H9 (cell line): ENCODE measurements around the gene FAR1. TPM values are rescaled to one million over a fixed set of nuclear protein-coding genes. Genes with fewer than 3 reads are reported as not detected.

Source experiments
- DNase-seq: peaks from one replicate; pipeline ENCODE4 v3.0.0-alpha.2; 2017
- H2AFZ ChIP-seq: one replicate; pipeline ENCODE4 v1.6.1; 2013; ENCODE audit warnings: mild to moderate bottlenecking, low read length, control low read depth, moderate library complexity
- H2AK5ac ChIP-seq: 2 replicates; pipeline ENCODE4 v1.6.1; 2013; ENCODE audit warnings: low read length, control low read depth, mixed read lengths; ENCODE audit not compliant: insufficient read length
- H2BK120ac ChIP-seq: one replicate; pipeline ENCODE4 v1.6.1; 2013; ENCODE audit warnings: low read depth, mild to moderate bottlenecking, low read length, control low read depth, inconsistent platforms; ENCODE audit not compliant: poor library complexity, severe bottlenecking
- H2BK12ac ChIP-seq: 2 replicates; pipeline ENCODE4 v1.6.1; 2013; ENCODE audit warnings: low read length, control low read depth, mixed read lengths, low read depth; ENCODE audit not compliant: insufficient read length
- H2BK15ac ChIP-seq: 2 replicates; pipeline ENCODE4 v1.6.1; 2013; ENCODE audit warnings: low read depth, low read length, control low read depth
- H2BK20ac ChIP-seq: one replicate; pipeline ENCODE4 v1.6.1; 2013; ENCODE audit warnings: low read depth, mild to moderate bottlenecking, low read length, control low read depth, inconsistent platforms; ENCODE audit not compliant: poor library complexity, severe bottlenecking
- H2BK5ac ChIP-seq: 2 replicates; pipeline ENCODE4 v1.6.1; 2013; ENCODE audit warnings: low read length, control low read depth, mixed read lengths; ENCODE audit not compliant: insufficient read length
- H3K14ac ChIP-seq: 2 replicates; pipeline ENCODE4 v1.6.1; 2013; ENCODE audit warnings: low read length, control low read depth; ENCODE audit not compliant: insufficient read depth
- H3K18ac ChIP-seq: 2 replicates; pipeline ENCODE4 v1.6.1; 2013; ENCODE audit warnings: low read depth, mild to moderate bottlenecking, mixed read lengths, low read length, control low read depth; ENCODE audit not compliant: insufficient read length
- H3K23ac ChIP-seq: 2 replicates; pipeline ENCODE4 v1.6.1; 2013; ENCODE audit warnings: low read length, control low read depth, mixed read lengths, low read depth; ENCODE audit not compliant: insufficient read length
- H3K23me2 ChIP-seq: 2 replicates; pipeline ENCODE4 v1.6.1; 2013; ENCODE audit warnings: low read depth, mild to moderate bottlenecking, mixed read lengths, low read length, control low read depth; ENCODE audit not compliant: insufficient read length, poor library complexity, severe bottlenecking
- H3K27ac ChIP-seq: 2 replicates; pipeline ENCODE4 v1.5.1; 2013; ENCODE audit warnings: low read length, control low read depth, mixed read lengths, low read depth; ENCODE audit not compliant: insufficient read length
- H3K27me3 ChIP-seq: 2 replicates; pipeline ENCODE4 v1.6.1; 2013; ENCODE audit warnings: low read length, control low read depth, inconsistent platforms; ENCODE audit not compliant: insufficient read depth
- H3K4ac ChIP-seq: 2 replicates; pipeline ENCODE4 v1.6.1; 2013; ENCODE audit warnings: low read depth, mild to moderate bottlenecking, control low read depth, inconsistent platforms, low read length, moderate library complexity
- H3K4me1 ChIP-seq: 2 replicates; pipeline ENCODE4 v1.6.1; 2013; ENCODE audit warnings: low read length, control low read depth, inconsistent platforms; ENCODE audit not compliant: insufficient read depth
- H3K4me2 ChIP-seq: 2 replicates; pipeline ENCODE4 v1.6.1; 2013; ENCODE audit warnings: low read length, control low read depth, mixed read lengths; ENCODE audit not compliant: insufficient read length, insufficient read depth
- H3K56ac ChIP-seq: 2 replicates; pipeline ENCODE4 v1.6.1; 2013; ENCODE audit warnings: low read depth, mild to moderate bottlenecking, mixed read lengths, low read length, control low read depth; ENCODE audit not compliant: insufficient read length
- H3K79me1 ChIP-seq: 2 replicates; pipeline ENCODE4 v1.6.1; 2013; ENCODE audit warnings: low read depth, mild to moderate bottlenecking, moderate library complexity, low read length, control low read depth, inconsistent platforms; ENCODE audit not compliant: insufficient read depth, poor library complexity, severe bottlenecking
- H3K79me2 ChIP-seq: 2 replicates; pipeline ENCODE4 v1.6.1; 2013; ENCODE audit warnings: low read length, control low read depth, inconsistent platforms; ENCODE audit not compliant: insufficient read depth
- H3K9ac ChIP-seq: 2 replicates; pipeline ENCODE4 v1.6.1; 2013; ENCODE audit warnings: low read length, control low read depth, mixed read lengths; ENCODE audit not compliant: insufficient read length; ENCODE audit errors: extremely low read depth
- H3K9me3 ChIP-seq: one replicate; pipeline ENCODE4 v1.6.1; 2013; ENCODE audit warnings: low read depth, low read length, inconsistent platforms; ENCODE audit not compliant: control insufficient read depth
- H3T11ph ChIP-seq: one replicate; pipeline ENCODE4 v1.6.1; 2013; ENCODE audit warnings: mild to moderate bottlenecking, low read length, control low read depth, inconsistent platforms
- H4K20me1 ChIP-seq: one replicate; pipeline ENCODE4 v1.6.1; 2013; ENCODE audit not compliant: control insufficient read depth, insufficient read length, insufficient read depth
- H4K5ac ChIP-seq: 2 replicates; pipeline ENCODE4 v1.6.1; 2013; ENCODE audit warnings: low read depth, mild to moderate bottlenecking, mixed read lengths, low read length, control low read depth; ENCODE audit not compliant: insufficient read length
- H4K8ac ChIP-seq: replicated peaks from 2 replicates; pipeline ENCODE4 v1.6.1; 2013; ENCODE audit warnings: low read length, control low read depth, mixed read lengths, low read depth; ENCODE audit not compliant: insufficient read length
- H4K91ac ChIP-seq: 2 replicates; pipeline ENCODE4 v1.6.1; 2013; ENCODE audit warnings: low read depth, mild to moderate bottlenecking, moderate library complexity, mixed read lengths, low read length, control low read depth; ENCODE audit not compliant: insufficient read length
- H3K27ac Mint-ChIP-seq, 3 experiments: 2 replicates in 2 of 3; 3 replicates in 1 of 3; pipeline ENCODE4 v1.8.0; 2020 to 2021; ENCODE audit warnings: mixed read lengths in 3 of 3, mild to moderate bottlenecking in 1 of 3, moderate library complexity in 1 of 3
- H3K27me3 Mint-ChIP-seq: 2 replicates; pipeline ENCODE4 v1.8.0; 2021; ENCODE audit warnings: low read depth, mild to moderate bottlenecking, moderate library complexity, mixed read lengths
- H3K36me3 Mint-ChIP-seq, 3 experiments: 2 replicates in 2 of 3; 3 replicates in 1 of 3; pipeline ENCODE4 v1.8.0; 2020 to 2021; ENCODE audit warnings: low read depth in 3 of 3, mixed read lengths in 3 of 3; ENCODE audit not compliant: insufficient read depth in 1 of 3
- H3K4me1 Mint-ChIP-seq, 2 experiments: 2 replicates each; pipeline ENCODE4 v1.8.0; 2020; ENCODE audit warnings: mixed read lengths in 2 of 2
- H3K4me3 Mint-ChIP-seq, 2 experiments: 2 replicates in 1 of 2; 3 replicates in 1 of 2; pipeline ENCODE4 v1.8.0; 2020 to 2021; ENCODE audit warnings: mild to moderate bottlenecking in 2 of 2, mixed read lengths in 2 of 2, moderate library complexity in 1 of 2
- H3K9me3 Mint-ChIP-seq, 2 experiments: 2 replicates in 1 of 2; 3 replicates in 1 of 2; pipeline ENCODE4 v1.8.0; 2020; ENCODE audit warnings: mild to moderate bottlenecking in 2 of 2, mixed read lengths in 2 of 2, moderate library complexity in 1 of 2
- CTCF ChIP-seq: fragments of 200-600 bp; sonication (generic); conservative IDR thresholded peaks from 3 replicates; pipeline ENCODE4 v1.8.0; 2021; ENCODE audit warnings: antibody characterized with exemption, mild to moderate bottlenecking
- WGBS: extraction: QIAGEN DNeasy Blood & Tissue Kit; methylation state at CpG from one replicate; pipeline ENCODE4 v1.1.7; 2013; ENCODE audit warnings: missing lambda C conversion rate, low lambda C conversion rate, mixed read lengths; ENCODE audit not compliant: insufficient read length; ENCODE audit errors: extremely low coverage; 5-methylcytosine and 5-hydroxymethylcytosine counted together
- total RNA-seq: library from RNA; stranded (reverse); gene quantifications from 2 replicates; pipeline ENCODE4 v1.2.1, GENCODE V29; 2021

The FAR1 gene
- total RNA-seq, 1 experiment from 2014 or later: 72.5 TPM

DNA sequence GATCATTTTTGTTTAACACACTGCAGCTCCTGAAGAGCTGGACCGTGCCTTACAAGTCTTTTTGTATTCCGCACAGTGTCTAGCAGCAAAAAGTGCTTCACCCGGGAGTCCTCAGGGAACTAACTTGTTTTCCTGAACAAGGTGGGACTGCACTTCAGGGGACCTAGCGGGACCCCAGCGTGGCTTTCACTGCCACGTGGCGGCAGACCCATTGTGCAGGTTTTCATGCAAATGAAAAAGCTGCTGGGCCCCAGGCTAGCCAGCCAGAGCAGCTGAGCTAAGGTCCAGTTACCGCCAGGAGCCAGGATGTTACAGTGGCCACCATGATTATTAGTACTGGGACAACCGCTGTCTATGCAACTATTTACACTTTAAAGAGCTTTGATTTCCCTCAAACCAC is 90.6 kb downstream of the FAR1 start:
- H3K56ac ChIP-seq: no peak overlapping the region
- Mint-ChIP-seq H3K4me1 (peaks cover 6 to 12% of the 10 kb centered on the region in 2 experiments; a peak in 3 of 4 replicates), H3K9me3 (no peaks in the 10 kb centered on the region), H3K36me3 (no peaks in the 10 kb centered on the region), H3K27me3 (no peaks in the 10 kb centered on the region), H3K4me3 (no peak overlapping the region), H3K27ac (no peak overlapping the region)
- H4K8ac ChIP-seq: no peak overlapping the region
- no peak overlapping the region for H2BK15ac ChIP-seq
- peak overlapping the region; percentile 47; the same call in 1 of the 2 replicates for H3K14ac ChIP-seq
- H3K27me3 ChIP-seq: no peaks in the 10 kb centered on the region
- H3K27ac ChIP-seq: no peak overlapping the region
- no peak overlapping the region for H4K5ac ChIP-seq
- no peak for TF ChIP-seq CTCF
- no peak overlapping the region for H2BK20ac ChIP-seq
- H3K18ac ChIP-seq: no peak overlapping the region
- H2AK5ac ChIP-seq: no peak overlapping the region
- no peak overlapping the region for H3K9ac ChIP-seq
- no peaks in the 10 kb centered on the region for H3K9me3 ChIP-seq
- peaks cover 2% of the 10 kb centered on the region for H3K23me2 ChIP-seq
- WGBS: no CpG with 5 or more reads among the region's 9 CpGs
- no peaks in the 10 kb centered on the region for H3K79me2 ChIP-seq
- no peak overlapping the region for H2BK120ac ChIP-seq
- no peak overlapping the region for H4K91ac ChIP-seq
- no peak for DNase-seq
- no peak overlapping the region for H2AFZ ChIP-seq
- H2BK12ac ChIP-seq: no peak overlapping the region
- no peak overlapping the region for H2BK5ac ChIP-seq
- no peak overlapping the region for H3T11ph ChIP-seq
- H3K4me2 ChIP-seq: no peak overlapping the region
- no peak overlapping the region for H3K23ac ChIP-seq
- peaks cover 2% of the 10 kb centered on the region; the same call in 1 of the 2 replicates for H3K4me1 ChIP-seq
- no peaks in the 10 kb centered on the region for H3K79me1 ChIP-seq
- no peak overlapping the region for H3K4ac ChIP-seq
- H4K20me1 ChIP-seq: no peaks in the 10 kb centered on the region
